Measurements from ENCODE around the gene HPDL. TPM values are rescaled to one million over a fixed set of nuclear protein-coding genes. Genes with fewer than 3 reads are reported as not detected.

Gene HPDL
- total RNA-seq, 4 donors from 2014 or later = 4.0 to 4.8 (median 4.6) TPM

DNA sequence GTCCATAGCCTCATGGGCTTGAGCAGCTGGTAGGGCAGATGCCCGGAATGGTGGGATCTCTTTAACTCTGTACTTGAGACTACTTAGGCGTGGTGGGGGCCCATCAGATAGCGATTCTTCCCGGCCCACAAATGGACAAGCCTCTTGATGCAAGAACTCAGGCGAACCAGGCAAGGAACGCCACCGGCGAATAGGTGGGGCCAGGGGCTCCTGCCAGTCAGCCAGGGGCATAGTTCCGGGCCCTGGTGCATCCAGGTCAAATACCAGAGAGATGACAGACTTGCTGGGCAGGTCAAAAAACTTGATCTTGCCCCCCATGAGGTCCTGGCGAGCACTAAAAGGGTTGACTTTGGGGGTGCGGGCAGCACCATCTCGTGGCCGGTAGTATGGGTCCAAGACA lies 18.3 kb downstream of the HPDL start:
- H3K27ac ChIP-seq = no peak overlapping the region
- peaks cover 30 to 52% (median 33%) of the 10 kb centered on the region in 3 donors for H3K4me1 ChIP-seq
- no peak for DNase-seq
- WGBS, 2 donors = 92 to 94% methylated on average over 4 to 13 of the region's 13 CpGs
- H3K4me3 ChIP-seq = no peak overlapping the region
- intact Hi-C loops (cut with DNase I) = loop anchor here (10.0 kb wide), 1 partner anchor 220 kb away; no protein-coding TSS in a partner anchor
- no peak for TF ChIP-seq POLR2A (IDR thresholded peaks at IDR 0.05)
- TF ChIP-seq, protein P1, sequence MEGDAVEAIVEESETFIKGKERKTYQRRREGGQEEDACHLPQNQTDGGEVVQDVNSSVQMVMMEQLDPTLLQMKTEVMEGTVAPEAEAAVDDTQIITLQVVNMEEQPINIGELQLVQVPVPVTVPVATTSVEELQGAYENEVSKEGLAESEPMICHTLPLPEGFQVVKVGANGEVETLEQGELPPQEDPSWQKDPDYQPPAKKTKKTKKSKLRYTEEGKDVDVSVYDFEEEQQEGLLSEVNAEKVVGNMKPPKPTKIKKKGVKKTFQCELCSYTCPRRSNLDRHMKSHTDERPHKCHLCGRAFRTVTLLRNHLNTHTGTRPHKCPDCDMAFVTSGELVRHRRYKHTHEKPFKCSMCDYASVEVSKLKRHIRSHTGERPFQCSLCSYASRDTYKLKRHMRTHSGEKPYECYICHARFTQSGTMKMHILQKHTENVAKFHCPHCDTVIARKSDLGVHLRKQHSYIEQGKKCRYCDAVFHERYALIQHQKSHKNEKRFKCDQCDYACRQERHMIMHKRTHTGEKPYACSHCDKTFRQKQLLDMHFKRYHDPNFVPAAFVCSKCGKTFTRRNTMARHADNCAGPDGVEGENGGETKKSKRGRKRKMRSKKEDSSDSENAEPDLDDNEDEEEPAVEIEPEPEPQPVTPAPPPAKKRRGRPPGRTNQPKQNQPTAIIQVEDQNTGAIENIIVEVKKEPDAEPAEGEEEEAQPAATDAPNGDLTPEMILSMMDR (IDR thresholded peaks at IDR 0.05) = no peak
- H3K27me3 ChIP-seq = no peaks in the 10 kb centered on the region
- peaks cover 28 to 56% (median 37%) of the 10 kb centered on the region in 3 donors for H3K36me3 ChIP-seq
- no peaks in the 10 kb centered on the region for H3K9me3 ChIP-seq

DNA sequence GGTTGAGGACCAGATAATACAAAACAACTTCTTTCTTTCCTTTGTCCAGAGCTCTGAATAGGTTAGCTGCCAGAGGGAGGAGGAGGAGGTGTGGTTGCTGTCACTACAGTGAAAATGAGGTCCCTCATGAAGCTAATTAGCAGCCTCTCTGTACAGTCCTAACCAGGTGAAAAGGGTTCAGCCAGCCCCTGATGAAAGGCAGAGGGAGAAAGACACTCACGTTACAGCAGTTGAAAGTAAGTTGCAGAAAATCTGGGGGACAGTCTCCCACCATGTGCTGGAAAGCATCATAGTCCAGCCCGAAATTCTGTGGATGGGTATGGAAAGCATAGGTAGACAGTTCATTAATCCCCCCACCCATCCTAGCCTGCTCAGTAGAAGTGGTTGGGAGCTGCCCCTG lies 19.8 kb downstream of the HPDL start:
- H3K27ac ChIP-seq = no peak overlapping the region
- H3K4me1 ChIP-seq = peaks cover 19 to 48% (median 26%) of the 10 kb centered on the region in 3 donors
- peaks cover 28 to 56% (median 37%) of the 10 kb centered on the region in 3 donors for H3K36me3 ChIP-seq
- 76 to 93% methylated on average over 2 of the region's 2 CpGs for WGBS, 2 donors
- DNase-seq = no peak
- no peaks in the 10 kb centered on the region for H3K9me3 ChIP-seq
- no peak for TF ChIP-seq POLR2A (IDR thresholded peaks at IDR 0.05)
- TF ChIP-seq, protein P1 (IDR thresholded peaks at IDR 0.05) = no peak
- intact Hi-C loops (cut with DNase I) = loop anchor here (10.0 kb wide), 1 partner anchor 218 kb away; no protein-coding TSS in a partner anchor
- H3K4me3 ChIP-seq = no peak overlapping the region
- H3K27me3 ChIP-seq = no peaks in the 10 kb centered on the region

DNA sequence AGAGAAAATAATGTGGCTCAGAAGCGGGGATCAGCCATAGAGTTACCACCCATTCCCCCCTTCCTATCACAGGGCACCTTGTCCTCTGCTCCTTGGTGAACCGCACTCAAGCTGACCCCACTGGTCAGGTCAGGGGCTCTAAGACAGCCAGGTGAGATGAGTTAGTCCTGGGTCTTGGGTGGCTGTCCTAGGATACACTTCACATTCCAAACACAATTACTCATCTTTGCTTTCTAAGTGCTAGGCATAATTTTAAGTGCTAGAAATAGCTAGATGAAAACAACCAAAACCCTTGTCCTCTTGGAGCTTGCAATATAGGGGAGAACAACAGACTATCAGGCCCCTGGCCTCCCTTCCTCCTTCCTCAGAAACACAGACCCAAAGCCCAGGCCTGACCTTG lies 21.3 kb downstream of the HPDL start:
- no peak for DNase-seq
- H3K27ac ChIP-seq = peak overlapping the region; percentile 59 to 82 (median 74)
- no peaks in the 10 kb centered on the region for H3K27me3 ChIP-seq
- TF ChIP-seq, protein P1 (IDR thresholded peaks at IDR 0.05) = no peak
- no peak for TF ChIP-seq POLR2A (IDR thresholded peaks at IDR 0.05)
- no peak overlapping the region for H3K4me3 ChIP-seq
- peaks cover 16 to 45% (median 24%) of the 10 kb centered on the region in 3 donors for H3K36me3 ChIP-seq
- WGBS, 2 donors = 88 to 93% methylated on average over 2 of the region's 2 CpGs
- H3K9me3 ChIP-seq = no peaks in the 10 kb centered on the region
- peaks cover 19 to 35% (median 25%) of the 10 kb centered on the region in 3 donors for H3K4me1 ChIP-seq
- intact Hi-C loops (cut with DNase I) = loop anchor here (10.0 kb wide), 1 partner anchor 217 kb away; no protein-coding TSS in a partner anchor

DNA sequence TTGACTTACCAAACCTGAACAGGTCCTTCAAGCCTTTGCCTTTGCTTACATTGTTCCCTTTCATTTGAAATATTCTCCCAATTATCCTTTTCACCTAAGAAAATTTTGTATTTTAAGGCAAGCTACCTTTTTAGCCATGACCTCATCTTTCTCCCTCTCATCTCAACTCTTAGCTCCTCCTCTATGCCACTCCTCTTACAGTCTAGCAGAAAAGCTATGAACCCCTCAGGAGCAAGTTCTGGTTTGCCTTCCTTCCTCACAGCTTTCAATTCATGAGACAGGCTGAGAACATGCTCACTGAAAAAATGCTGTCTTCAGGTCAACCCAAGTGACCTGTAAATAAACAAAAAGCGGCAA lies 21.9 kb downstream of the HPDL start:
- H3K27ac ChIP-seq = peak overlapping the region; percentile 59 to 82 (median 74)
- DNase-seq = no peak
- TF ChIP-seq, protein P1 (IDR thresholded peaks at IDR 0.05) = no peak
- TF ChIP-seq POLR2A (IDR thresholded peaks at IDR 0.05) = no peak
- H3K27me3 ChIP-seq = no peaks in the 10 kb centered on the region
- H3K9me3 ChIP-seq = no peaks in the 10 kb centered on the region
- H3K36me3 ChIP-seq = peaks cover 10 to 45% (median 19%) of the 10 kb centered on the region in 3 donors
- peaks cover 19 to 35% (median 25%) of the 10 kb centered on the region in 3 donors for H3K4me1 ChIP-seq
- 10 to 20% methylated on average over 1 of the region's 1 CpG for WGBS, 2 donors
- no peak overlapping the region for H3K4me3 ChIP-seq
- intact Hi-C loops (cut with DNase I) = loop anchor here (10.0 kb wide), 1 partner anchor 216 kb away; no protein-coding TSS in a partner anchor

DNA sequence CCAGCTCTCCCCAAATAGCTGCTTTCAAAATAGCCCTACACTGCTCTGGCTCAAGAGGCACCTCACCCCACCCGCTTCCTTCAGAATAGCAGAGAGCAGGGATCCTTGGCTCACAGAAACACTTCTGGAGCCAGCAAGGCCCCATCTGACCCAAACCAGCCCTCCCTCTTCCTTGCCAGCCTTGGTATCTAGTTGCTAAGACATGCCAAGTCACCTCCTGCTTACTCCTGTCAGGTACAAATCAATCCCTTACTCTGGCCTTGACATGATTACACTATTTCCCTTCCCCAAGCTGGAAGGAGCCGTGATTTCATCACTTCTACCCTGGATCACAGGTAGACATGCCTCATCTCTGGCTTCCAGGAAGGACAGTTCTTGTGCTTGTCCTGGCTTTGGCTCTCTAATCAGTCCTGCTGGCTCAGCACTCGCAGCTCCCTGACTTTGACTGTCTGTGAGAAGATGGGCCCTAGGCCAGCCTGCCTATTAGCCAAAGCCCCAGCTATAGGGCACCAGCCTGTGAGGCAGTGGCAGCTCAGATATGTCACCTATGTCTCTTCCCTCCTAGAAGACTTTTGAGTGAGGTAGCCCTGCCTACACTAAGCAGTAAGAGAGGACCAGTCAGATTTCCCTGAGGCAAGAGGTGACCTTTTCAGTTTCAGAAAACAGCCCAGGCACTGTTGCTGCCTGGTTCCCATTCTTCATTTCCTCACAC lies 22.4 kb downstream of the HPDL start:
- peaks cover 6 to 45% (median 14%) of the 10 kb centered on the region in 3 donors for H3K36me3 ChIP-seq
- no peaks in the 10 kb centered on the region for H3K27me3 ChIP-seq
- 11 to 36% methylated on average over 3 of the region's 3 CpGs for WGBS, 2 donors
- peaks cover 19 to 35% (median 25%) of the 10 kb centered on the region in 3 donors for H3K4me1 ChIP-seq
- peak overlapping the region; percentile 59 to 82 (median 74) for H3K27ac ChIP-seq
- TF ChIP-seq, protein P1 (IDR thresholded peaks at IDR 0.05) = no peak
- TF ChIP-seq POLR2A (IDR thresholded peaks at IDR 0.05) = no peak
- H3K9me3 ChIP-seq = no peaks in the 10 kb centered on the region
- no peak for DNase-seq
- no peak overlapping the region for H3K4me3 ChIP-seq
- intact Hi-C loops (cut with DNase I) = loop anchor here (10.0 kb wide), 1 partner anchor 216 kb away; no protein-coding TSS in a partner anchor

Measured in esophagus squamous epithelium (tissue), 5 donors.